Right lobe of liver (tissue), 4 donors: ENCODE measurements around the gene ADGRE2.

Experiments used
- POLR2A ChIP-seq: fragments of 450-650 bp; IDR thresholded peaks from one replicate; pipeline ENCODE4 v1.6.1; 2017; ENCODE audit warnings: antibody characterized with exemption, mild to moderate bottlenecking
- TF ChIP-seq, protein P1 (sequence below), 4 donors: fragments of 200-600 bp in 3 of 4; fragments of 450-650 bp in 1 of 4; IDR thresholded peaks; one replicate each; pipeline versions ENCODE4 v1.5.1 to v1.8.0; 2016 to 2022; ENCODE audit warnings: antibody characterized with exemption in 4 of 4, mild to moderate bottlenecking in 2 of 4
- donor health status: DM: no; HTN: no; CAD: no.
- donor health status: DM: no; HTN: no; CAD: no.
- donor health status: DM: no; HTN: yes; CAD: no.

DNA sequence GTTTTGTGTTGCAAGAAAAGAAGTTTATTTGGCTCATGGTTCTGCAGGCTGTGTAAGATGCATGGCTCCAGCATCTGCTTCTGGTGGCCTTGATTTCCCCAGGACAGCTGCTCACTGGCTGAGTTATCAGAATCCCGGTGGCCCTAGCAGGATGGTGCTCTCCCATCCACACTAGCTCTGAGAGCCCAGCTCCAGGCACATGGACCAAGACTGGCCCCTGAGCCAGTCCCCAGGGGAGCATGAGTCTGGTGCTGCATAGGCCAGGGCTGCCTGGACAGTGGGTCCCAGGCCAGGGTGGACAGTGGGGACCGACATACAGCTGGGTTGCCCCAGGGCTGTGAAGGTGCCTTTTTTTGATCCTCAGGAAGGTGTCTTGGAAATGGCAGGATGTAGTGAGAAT, 10.4 kb downstream of the ADGRE2 start:
- TF ChIP-seq, protein P1, sequence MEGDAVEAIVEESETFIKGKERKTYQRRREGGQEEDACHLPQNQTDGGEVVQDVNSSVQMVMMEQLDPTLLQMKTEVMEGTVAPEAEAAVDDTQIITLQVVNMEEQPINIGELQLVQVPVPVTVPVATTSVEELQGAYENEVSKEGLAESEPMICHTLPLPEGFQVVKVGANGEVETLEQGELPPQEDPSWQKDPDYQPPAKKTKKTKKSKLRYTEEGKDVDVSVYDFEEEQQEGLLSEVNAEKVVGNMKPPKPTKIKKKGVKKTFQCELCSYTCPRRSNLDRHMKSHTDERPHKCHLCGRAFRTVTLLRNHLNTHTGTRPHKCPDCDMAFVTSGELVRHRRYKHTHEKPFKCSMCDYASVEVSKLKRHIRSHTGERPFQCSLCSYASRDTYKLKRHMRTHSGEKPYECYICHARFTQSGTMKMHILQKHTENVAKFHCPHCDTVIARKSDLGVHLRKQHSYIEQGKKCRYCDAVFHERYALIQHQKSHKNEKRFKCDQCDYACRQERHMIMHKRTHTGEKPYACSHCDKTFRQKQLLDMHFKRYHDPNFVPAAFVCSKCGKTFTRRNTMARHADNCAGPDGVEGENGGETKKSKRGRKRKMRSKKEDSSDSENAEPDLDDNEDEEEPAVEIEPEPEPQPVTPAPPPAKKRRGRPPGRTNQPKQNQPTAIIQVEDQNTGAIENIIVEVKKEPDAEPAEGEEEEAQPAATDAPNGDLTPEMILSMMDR (IDR thresholded peaks at IDR 0.05): no peak
- TF ChIP-seq POLR2A: no peak
